ENCODE measurements around the gene RPL35A. TPM values are rescaled to one million over a fixed set of nuclear protein-coding genes. Genes with fewer than 3 reads are reported as not detected.
"Not testable (repeated sequence)": the region's sequence is repeated elsewhere in the genome, so short reads cannot be mapped to it uniquely, and the experiment has no call there.

RPL35A gene
- total RNA-seq, 1 donor from 2014 or later, result 959 TPM

DNA sequence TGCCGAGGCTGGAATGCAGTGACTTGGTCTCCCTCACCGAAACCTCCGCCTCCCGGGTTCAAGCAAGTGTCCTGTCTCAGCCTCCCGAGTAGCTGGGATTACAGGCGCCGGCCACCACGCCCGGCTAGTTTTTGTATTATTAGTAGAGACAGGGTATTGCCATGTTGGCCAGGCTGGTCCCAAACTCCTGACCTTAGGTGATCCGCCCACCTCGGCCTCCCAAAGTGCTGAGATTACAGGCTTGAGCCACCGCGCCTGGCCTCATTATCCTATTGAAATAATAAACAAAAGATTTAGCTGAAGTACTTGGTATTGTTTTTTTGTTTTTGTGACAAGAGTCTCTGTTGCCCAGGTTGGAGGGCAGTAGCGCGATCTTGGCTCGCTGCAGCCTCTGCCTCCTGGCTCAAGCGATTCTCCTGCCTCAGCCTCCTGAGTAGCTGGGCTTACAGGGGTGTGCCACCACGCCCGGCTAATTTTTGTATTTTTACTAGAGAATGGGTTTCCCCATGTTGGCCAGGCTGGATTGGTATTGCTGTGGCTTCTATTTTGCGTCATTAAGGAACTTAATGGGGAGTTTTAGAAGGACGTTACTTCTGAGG is 1.5 kb downstream of the RPL35A start:
- no peak for DNase-seq (ENCODE audit: low read depth, low spot score)

- DNase-seq (ENCODE audit: low read depth, low spot score), result no peak
Measured at GRCh38 chr3:197952440-197952839, 2.5 kb downstream of the RPL35A start.

GRCh38 chr3:197953325-197953724 is 3.3 kb downstream of the RPL35A start:
- no peak for DNase-seq (ENCODE audit: low read depth, low spot score)

- peak; percentile 37 for DNase-seq (ENCODE audit: low read depth, low spot score)
Measured at GRCh38 chr3:197953881-197954280, 3.9 kb downstream of the RPL35A start.

GRCh38 chr3:197955892-197956477 is 6.0 kb downstream of the RPL35A start:
- no peak for DNase-seq (ENCODE audit: low read depth, low spot score)

DNA sequence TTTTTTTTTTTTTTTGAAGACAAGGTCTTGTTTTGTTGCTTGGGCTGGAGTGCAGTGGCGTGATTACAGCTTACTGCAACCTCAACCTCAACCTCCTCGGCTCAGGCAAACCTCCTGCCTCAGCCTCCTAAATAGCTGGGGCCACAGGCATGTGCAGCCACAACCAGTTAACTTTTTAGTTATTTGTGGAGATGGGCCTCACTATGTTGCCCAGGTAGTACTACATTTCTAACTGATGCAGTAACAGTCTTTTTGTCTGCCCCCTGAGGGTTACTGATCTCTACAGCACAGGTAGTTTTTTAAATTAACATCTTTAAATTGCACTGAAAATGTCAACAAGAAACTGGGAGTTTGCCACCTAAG is 6.6 kb downstream of the RPL35A start:
- DNase-seq (ENCODE audit: low read depth, low spot score), result no peak

- no peak for DNase-seq (ENCODE audit: low read depth, low spot score)
Measured at GRCh38 chr3:197957790-197958133, 7.8 kb downstream of the RPL35A start.

DNA sequence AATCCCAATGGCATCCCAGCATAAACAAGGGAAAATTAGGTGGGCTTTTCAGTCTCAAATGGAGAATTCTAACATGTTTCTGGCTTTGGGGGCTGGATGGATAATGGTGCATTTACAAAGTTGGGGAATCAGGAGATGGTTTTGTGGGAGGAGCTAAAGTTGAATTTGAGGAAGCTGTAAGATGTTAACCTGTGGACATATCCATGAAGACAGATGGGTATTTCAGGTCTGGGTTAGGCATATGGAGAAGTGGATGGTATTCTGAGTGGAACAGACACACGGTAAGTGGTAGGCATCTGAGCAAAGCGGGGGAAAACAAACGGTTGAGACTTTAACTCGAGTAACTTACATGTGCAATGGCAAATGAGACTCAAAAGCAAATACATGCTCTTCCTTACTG is 8.4 kb downstream of the RPL35A start:
- DNase-seq (ENCODE audit: low read depth, low spot score), result no peak

DNA sequence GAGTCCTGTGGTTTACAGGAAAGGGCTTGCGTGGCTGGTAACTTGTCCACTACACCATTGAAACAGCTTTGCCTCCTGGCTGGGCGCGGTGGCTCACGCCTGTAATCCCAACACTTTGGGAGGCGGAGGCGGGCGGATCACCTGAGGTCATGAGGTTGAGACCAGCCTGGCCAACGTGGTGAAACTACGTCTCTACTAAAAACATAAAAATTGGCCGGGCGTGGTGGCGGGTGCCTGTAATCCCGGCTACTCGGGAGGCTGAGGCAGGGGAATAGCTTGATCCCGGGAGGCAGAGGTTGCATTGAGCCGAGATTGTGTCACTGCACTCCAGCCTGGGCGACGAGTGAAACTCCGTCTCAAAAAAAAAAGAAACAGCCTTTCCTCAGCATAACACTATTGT is 8.9 kb downstream of the RPL35A start:
- not testable (repeated sequence) for DNase-seq (ENCODE audit: low read depth, low spot score)

DNA sequence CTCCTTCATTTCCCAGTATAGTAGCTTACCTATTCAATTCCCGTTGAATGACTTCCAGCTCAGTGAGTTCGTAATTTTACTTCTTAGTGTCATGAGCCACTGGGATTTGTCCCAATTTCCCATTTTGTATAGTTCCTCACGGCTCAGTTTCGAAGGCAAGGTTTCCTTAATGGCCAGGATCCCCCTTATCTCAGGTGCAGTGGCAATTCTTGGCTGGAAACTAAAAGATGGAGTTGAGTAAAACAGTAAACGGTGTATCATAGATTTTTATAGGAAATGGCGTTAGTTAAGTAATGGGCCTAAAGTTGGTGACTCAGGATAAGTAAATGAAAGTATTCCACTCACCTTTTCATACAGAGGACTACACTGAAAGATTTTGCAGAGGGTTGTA is 9.5 kb downstream of the RPL35A start:
- no peak for DNase-seq (ENCODE audit: low read depth, low spot score)

DNA sequence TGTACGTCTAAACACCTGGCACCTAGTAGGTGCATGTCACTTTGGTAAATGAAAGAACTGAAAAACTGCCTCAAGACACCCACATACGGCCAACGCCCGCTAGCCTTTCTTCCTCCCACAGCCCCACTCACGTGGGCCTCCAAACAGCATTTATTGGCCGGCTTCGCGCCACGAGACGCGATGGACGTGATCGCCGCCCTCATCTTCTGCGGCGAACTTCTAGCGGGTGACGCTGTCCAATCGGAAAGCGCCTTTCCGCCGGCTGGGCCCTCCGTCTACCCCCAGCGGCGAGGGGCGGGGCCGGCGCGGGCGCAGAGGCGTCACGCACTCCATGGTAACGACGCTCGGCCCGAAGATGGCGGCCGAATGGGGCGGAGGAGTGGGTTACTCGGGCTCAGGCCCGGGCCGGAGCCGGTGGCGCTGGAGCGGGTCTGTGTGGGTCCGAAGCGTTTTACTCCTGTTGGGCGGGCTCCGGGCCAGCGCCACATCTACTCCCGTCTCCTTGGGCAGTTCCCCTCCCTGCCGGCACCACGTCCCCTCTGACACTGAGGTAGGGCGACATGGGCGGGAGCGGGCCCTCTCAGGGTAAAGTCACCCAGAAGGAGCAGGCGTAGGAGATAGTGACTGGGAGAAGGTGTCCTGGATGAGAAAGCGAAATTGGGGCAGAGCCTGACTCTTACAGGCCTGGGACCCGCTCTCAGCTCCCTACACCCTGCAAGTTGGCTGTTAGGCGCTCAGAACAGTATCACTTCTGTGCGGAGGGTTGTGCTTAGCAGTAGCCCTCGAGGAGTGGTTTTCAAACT is 10.1 kb downstream of the RPL35A start, which contains the start of gene LMLN:
Gene LMLN (plus strand): TSS at position 327 of the 803 bp plus-strand sequence. CDS start 29 bp downstream, at position 356.
- peak; percentile 90 for DNase-seq (ENCODE audit: low read depth, low spot score)

DNA sequence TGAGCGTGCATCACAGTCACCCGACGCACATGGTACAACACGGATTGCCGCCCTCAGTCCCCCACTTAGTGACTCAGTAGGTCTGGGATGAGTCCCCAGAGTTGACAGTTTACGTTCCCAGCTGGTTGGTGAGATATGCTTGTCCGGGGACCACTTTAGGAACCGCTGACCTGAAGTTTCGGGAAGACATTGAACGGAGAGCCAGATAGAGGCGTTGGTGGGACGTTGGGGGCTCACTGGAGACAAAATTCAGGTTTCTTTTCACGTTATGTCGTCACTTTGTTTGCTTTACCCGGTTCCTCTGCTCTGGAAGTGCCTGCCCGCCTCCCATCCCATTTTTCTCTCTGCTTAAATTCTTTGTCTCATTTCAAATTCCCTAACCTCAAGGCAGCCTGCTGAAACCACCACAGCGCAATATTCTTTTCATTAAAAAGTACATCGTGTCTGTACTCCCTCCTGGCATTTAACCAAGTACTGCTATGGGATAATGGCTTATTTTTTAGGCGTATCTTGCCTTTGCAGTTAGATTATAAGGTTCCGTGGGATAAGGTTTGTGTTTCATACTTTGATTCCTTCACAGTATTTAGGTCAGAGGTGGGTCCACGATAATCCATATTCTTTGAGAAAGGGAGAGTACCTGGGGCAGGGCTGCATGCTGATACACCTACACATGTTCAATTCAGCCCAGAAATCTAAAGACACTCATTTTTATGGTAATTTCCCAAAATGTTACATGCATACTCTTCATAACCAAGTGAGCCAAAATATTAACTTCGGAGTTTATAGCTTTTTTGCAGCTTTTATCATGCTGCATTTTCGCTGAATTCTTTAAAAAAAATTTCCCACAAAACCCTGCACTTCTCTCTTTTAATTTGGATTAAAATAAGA is 10.9 kb downstream of the RPL35A start:
- DNase-seq (ENCODE audit: low read depth, low spot score), result no peak

GRCh38 chr3:197961582-197961945 is 11.6 kb downstream of the RPL35A start:
- no peak for DNase-seq (ENCODE audit: low read depth, low spot score)

- no peak for DNase-seq (ENCODE audit: low read depth, low spot score)
Measured at GRCh38 chr3:197963019-197963637, 13.1 kb downstream of the RPL35A start.

DNA sequence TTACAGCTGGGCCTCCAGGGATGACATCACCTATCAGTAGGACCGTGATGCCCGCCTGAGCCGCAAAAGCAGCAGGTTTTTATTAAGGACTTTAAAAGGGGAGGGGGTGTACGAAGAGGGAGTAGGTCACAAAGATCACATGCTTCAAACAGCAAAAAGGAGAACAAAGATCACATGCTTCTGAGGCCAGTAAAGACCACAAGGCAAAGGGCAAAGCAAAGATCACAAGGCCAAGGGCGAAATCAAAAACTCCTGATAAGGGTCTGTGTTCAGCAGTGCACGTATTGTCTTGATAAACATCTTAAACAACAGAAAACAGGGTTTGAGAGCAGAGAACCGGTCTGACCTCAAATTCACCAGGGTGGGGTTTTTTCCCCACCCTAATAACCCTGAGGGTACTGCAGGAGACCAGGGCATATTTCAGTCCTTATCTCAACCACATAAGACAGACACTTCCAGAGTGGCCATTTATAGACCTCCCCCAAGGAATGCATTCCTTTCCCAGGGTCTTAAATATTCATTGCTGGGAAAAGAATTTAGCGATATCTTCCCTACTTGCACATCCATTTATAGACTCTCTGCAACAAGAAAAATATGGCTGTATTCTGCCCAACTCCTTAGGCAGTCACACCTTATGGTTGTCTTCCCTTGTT is 17.5 kb downstream of the RPL35A start:
- DNase-seq (ENCODE audit: low read depth, low spot score), result not testable (repeated sequence)

- DNase-seq (ENCODE audit: low read depth, low spot score), result no peak
Measured at GRCh38 chr3:197970588-197970987, 20.6 kb downstream of the RPL35A start.

DNA sequence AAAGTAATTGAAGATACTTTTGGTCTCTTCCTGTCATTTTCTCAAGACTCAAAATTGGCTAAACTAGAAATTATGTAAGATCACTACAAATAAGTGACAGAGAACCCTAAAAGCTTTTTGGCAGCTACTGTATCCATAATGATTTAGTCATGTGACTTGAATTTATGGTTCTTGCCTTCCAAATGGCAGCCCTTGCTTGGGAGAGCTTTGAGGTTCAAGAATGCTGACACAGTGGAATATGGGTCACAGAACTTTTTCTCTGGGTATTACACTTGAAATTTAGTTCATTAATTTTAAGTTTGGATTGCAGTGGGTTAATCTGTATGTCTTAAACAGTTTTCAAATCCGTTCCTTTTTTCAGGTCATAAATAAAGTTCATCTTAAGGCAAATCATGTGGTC is 24.0 kb downstream of the RPL35A start:
- no peak for DNase-seq (ENCODE audit: low read depth, low spot score)

DNA sequence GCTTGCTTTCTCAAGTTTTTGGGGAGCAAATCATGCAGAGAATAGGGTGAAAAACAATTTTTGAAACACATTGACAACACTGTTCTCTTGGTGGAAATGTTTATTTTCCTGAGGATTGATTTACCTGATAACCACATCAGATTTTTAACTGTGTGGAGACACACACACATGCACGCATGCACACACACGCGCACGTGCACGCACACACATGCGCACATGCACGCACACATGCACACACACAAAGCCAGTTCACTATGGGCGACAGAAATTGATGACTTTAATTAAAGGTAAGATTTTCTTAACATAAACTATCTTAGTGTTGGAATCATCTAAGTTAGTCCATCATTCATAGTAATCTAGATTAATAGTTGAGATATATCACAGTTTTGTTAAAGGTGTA is 25.3 kb downstream of the RPL35A start:
- no peak for DNase-seq (ENCODE audit: low read depth, low spot score)

GRCh38 chr3:197983076-197983475 is 33.1 kb downstream of the RPL35A start:
- no peak for DNase-seq (ENCODE audit: low read depth, low spot score)

DNA sequence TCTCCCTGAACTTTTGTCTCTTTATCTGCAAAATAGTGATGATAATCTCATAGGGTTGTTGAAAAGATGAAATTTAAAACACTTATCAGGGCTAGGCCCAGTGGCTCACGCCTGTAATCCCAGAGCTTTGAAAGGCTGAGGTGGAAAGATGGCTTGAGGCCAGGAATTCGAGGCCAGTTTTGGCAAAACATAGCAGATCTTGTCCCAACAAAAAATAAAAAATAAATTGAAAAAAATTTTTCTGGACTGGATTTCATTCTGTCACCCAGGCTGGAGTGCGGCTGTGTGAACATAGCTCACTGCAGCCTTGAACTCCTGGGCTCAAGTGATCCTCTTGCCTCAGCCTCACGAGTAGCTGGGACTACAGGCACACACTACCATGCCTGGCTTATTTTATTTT is 39.7 kb downstream of the RPL35A start:
- DNase-seq (ENCODE audit: low read depth, low spot score), result no peak

DNA sequence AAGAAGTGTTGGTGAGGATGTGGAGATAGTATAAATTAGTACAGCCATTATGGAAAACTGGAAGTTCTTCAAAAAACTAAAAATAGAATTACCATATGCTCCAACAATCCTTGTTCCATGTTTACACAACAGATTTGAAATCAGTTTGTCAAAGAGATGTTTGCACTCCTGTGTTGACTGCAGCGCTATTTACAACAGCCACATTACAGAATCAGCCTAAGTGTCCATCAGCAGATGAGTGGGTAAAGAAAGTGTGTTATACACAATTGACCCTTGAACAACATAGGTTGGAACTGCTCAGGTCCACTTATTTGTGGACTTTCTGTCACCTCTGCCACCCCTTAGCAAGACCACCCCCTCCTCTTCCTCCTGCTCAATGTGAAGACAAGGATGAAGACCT is 44.7 kb downstream of the RPL35A start:
- DNase-seq (ENCODE audit: low read depth, low spot score), result no peak
